NCI-H510A (cell line): ENCODE data around the gene APLF.
"Not testable (repeated sequence)": the region's sequence is repeated elsewhere in the genome, so short reads cannot be mapped to it uniquely, and the experiment has no call there.

Source experiments
- DNase-seq: peaks from one replicate; lab custom pipeline; 2025; lab: John Stamatoyannopoulos, UW

Gene APLF

DNA sequence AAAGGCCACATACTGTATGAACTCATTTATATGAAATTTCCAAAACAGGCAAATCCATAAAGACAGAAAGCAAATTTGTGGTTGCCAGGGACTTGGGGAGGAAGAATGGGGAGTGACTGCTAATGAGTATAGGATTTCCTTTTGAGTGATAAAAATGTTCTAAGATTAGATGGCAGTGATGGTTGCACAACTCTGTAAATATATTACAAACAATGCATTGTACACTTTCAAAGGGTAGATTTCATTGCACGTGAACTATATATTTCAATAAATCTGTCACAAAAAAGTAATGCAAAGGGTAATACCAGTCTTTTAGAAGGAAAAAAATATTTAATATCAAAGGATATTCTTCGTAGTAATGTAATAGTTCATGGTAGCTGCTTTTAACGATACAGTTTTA lies 112.3 kb downstream of the APLF start:
- no peak for DNase-seq

DNA sequence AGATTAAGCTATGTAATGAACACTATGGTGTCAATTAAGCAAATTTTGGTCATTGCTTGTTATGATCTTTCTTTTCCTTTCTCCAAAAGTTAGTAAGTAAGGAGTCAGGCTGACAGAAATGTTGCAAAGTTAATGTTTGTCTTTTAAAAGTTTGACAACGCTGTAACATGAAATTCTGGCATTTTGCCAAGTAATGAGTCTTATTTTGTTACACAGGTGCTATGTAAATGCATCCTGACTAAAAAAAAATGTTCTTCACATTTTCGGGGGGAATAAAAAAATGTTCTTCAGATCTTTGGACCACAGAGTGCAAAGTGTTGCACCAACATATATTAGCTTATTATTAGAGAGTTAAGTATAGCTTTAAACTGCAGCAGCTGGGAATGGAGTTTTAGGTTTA lies 121.2 kb downstream of the APLF start:
- DNase-seq = no peak

- DNase-seq = no peak
Measured at GRCh38 chr2:68589963-68590362, 122.6 kb downstream of the APLF start.

DNA sequence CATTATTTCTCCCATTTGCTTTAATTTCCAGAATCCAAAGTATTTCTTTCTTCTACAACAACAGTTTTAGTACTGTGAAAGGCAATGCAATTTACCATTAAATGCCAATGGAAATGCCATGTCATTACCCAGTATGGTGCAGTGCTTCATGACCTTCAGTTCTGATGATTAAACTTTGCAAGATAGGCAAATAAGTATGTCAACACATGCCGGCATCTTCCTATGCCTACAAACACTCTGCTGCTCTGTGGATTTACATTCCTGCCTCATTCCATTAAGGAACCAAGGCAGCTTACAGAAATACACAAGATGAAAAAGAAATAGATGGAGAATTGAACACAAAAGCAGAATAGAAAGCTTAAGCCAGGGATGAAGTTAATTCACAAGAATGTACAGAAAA lies 123.3 kb downstream of the APLF start:
- DNase-seq = no peak

DNA sequence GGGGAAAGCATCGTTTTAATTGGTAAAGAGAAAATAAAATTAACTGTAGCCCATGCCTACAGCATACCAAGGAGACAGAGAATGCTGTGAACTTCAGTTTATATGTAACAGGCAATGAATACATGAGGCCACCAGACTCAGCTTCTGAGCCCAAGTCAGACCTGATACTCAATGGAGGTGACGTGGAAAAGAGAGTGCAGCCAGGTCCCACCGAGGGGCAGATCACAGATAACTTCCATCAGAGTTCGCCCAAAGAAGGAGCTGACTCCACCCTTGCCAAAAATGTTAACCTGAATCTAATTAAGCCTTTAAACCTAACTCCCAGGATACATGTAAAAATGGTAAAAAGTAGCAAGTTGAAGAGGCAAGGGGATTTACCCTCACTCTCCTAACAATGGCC lies 123.8 kb downstream of the APLF start:
- DNase-seq = no peak

DNA sequence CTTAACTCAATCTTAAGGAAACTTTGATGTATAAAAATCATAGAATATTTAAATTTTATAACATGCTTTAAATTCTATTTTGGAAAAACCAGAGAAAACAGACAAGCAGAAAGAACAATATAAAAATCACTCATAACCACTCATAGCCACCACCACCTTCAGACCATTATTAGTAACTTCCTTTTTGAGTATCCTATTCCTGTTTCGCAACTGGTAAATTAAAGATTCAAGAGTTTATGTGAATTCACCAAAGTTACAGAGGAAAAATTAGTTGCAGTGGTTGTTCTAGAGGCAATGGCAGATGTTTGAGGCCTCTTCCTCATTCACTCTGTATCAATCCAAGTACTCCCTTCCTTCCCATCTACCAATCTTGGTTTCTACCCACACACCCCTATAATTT lies 126.7 kb downstream of the APLF start:
- DNase-seq = no peak

GRCh38 chr2:68594674-68595492 lies 127.5 kb downstream of the APLF start:
- DNase-seq = no peak

- not testable (repeated sequence) for DNase-seq
Measured at GRCh38 chr2:68595493-68595785, 128.1 kb downstream of the APLF start.

DNA sequence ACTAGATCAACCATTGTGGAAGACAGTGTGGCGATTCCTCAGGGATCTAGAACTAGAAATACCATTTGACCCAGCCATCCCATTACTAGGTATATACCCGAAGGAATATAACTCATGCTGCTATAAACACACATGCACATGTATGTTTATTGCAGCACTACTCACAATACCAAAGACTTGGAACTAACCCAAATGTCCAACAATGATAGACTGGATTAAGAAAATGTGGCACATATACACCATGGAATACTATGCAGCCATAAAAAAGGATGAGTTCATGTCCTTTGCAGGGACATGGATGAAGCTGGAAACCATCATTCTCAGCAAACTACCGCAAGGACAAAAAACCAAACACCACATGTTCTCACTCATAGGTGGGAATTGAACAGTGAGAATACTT lies 133.1 kb downstream of the APLF start:
- not testable (repeated sequence) for DNase-seq

- DNase-seq = no peak
Measured at GRCh38 chr2:68603059-68603458, 135.7 kb downstream of the APLF start.

DNA sequence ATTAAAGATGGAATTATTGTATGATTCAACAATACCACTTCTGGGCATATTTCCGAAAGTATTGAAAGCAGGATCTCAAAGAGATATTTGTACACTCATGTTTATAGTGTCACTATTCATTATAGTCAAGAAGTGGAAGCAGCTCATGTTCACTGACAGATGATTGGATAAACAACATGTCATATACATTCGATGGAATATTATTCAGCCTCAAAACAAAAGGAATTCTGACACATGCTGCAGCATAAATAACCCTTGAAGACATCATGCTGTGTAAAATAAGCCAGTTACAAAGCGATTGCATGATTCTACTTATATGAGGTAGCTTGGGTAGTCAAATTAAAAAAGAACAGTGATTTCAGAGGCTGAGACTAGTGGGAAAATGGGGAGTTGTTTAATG lies 136.7 kb downstream of the APLF start:
- no peak for DNase-seq

DNA sequence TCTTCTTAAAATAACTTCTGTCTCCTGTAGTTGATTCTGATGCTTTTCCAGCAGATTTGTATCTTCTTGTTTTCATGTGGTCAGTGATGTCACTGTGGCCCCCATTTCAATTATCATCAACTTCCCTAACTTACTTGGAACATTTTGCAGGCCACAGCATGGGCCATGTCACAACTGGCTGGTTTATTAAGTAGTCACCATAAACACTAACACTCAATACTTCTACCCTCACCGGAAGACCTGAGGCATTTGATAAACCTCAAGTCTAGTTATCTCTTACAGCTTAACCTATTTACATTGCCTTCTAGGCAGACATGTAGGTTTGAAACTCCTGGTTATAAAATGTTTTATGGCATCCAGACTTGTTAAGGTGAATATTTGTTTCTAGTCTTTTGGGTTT lies 138.6 kb downstream of the APLF start:
- DNase-seq = no peak

- DNase-seq = no peak
Measured at GRCh38 chr2:68606759-68607158, 139.4 kb downstream of the APLF start.

- DNase-seq = no peak
Measured at GRCh38 chr2:68607837-68608236, 140.5 kb downstream of the APLF start.

DNA sequence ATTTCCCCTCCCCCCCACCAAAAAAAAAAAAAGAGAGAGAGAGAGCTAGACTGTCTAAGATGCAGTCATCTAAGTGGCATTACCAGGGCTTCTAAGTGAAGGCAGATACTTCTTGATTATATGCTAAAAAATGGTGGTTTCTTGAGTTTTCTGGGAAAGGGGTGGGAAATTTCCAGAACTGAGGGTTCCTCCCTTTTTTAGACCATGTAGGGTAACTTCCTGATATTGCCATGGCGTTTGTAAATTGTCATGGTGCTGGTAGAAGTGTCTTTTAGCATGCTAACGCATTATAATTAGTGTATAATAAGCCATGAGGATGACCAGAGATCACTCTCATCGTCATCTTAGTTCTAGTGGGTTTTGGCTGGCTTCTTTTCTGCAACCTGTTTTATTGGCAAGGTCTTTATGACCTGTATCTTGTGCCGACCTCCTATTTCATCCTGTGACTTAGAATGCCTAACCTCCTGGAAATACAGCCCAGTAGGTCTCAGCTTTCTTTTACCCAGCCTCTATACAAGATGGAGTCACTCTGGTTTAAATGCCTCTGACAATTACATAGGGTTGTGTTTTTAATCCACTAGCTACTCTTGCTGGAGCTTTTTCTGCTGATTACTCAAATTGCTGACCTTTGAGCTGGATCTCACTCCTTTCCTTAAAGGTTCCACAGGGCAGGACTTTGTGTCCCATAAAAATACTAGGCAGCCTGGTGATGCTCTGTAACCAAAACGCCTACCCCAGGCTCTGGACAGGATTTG lies 145.6 kb downstream of the APLF start:
- DNase-seq = no peak

DNA sequence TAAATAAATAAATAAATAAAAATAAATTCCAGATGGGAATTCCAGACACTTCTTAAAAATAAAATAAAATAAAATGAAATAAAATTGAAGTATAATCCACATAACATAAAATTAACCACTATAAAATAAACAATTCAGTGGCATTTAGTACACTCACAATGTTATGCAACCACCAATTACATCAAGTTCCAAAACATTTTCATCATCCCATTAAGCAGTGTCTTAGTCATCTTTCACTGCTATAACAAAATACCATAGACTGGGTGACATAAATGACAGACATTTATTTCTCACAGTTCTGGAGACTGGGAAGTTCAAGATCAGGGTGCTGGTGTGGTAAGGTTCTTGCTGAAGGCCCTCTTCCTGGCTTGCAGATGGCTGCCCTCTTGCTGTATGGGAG lies 153.4 kb downstream of the APLF start:
- no peak for DNase-seq

GRCh38 chr2:68623820-68624219 lies 156.4 kb downstream of the APLF start:
- no peak for DNase-seq

DNA sequence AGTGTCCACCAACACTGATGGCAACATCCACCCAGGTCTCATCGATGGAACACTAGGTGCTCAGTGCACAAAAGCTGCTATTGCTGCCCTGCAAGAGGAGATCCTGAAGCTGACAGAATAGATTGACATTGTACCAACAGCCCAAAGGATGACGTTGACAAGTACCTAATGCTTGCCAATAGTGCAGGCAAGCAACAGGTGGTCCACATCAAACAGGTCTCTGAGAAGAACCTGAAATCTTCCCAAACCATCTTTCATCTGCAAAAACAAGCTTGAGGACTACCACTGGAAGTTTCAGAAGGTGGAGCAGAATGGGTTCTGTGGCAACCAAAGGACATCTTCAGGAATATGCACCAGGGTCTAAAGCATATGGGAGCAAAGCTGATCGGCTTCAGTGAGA lies 160.2 kb downstream of the APLF start:
- no peak for DNase-seq
